Hypothalamus (tissue), 51 donors: Measurements from ENCODE around the gene NR2C2.
"Not testable (repeated sequence)": the region's sequence is repeated elsewhere in the genome, so short reads cannot be mapped to it uniquely, and the experiment has no call there.

Experiments used
- DNase-seq, 51 donors: peaks; one replicate each; lab custom pipeline; 2025; lab: John Stamatoyannopoulos, UW

Gene NR2C2

DNA sequence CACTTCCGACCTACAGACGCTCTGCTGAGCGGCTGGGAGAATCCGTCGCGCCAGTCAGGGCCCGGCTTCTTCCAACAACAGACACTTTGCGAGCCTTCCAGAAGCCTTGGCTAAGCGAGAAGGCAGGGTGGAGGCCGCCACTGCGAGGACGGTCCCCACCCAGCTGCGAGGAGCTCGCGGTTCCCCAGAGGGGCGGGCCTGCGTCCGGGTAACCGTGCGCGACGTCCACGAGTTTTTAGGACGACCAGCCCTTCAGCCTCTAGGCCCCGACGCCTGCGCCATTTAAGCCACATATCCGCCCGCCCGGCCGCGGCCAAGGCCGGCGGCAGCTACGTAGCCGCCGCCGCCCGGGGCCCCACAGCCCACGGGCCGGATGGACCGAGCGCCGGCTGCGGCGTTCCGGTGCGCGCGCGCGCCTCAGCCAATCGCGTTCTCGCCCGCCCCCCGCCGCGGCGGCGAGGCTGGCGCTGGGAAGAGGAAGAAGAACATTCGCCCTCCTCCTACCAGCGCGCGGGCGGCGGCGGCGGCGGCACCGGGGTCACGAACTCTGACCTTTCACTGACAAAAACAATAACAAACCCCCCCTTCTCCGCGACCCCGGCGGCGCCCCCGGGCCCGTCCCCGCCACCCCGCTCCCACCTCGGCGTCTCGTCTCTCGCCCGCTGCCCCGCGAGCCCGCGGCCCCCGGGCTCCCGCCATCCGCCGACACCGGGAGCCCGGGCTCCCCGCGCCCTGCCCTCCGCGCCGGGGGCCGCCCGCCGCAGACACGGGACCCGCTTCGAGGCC is at the start of gene NR2C2:
NR2C2 (plus strand) TSS at position 484 of the 786 bp plus-strand sequence. CDS start 56,332 bp downstream, outside the sequence.
- peak in 50 of 51 donors; percentile 21 to 88 (median 73) for DNase-seq

DNA sequence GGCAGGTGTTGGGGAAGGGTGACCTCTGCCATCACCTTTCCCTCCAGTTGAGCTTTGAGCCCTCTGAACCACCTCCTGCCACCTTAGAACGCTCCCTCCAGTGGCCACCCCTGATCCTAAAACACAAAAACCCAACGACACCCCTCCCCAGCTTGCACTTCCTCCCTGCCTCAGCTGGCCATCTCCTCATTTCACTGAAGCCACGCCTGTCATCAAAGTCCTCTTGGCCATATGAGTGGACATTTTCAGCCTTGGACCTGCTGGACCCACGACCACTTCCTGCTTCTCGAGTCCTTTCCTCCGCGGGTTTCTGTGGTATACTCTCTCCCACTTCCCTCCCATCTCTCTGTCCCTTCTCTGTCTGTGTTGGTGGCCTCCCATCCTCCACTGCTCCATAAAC is 48.5 kb upstream of the NR2C2 start:
- DNase-seq: no peak

DNA sequence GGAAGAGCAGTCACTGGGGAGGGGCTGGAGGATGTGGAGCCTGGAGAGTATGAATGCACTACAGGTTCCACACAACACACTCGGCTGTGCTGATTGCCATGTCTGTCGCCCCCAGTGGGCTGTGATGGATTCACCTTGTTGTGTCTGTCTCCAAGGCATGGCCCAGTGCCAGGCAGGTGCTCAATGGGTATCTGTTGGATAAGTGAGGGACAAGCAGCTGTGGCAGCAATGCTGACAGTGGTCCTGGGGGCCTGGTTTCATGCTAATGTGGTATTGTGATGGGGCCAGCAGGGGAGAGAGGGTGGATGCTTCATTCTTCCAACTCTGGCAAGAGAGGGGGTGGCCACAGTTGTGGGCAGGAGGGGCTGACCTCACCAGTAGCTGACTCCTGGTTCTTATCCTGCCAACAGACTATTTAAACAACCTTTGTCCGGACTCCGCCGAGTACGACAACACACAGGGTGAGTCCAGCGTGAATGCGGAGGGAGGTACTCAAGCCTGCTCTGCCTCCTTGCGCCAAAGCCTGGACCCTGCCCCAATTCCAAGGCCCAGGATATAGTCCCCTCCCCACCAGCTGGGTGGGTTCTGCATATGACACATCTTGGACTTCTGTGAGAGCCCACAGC is 47.3 kb upstream of the NR2C2 start:
- DNase-seq: no peak

DNA sequence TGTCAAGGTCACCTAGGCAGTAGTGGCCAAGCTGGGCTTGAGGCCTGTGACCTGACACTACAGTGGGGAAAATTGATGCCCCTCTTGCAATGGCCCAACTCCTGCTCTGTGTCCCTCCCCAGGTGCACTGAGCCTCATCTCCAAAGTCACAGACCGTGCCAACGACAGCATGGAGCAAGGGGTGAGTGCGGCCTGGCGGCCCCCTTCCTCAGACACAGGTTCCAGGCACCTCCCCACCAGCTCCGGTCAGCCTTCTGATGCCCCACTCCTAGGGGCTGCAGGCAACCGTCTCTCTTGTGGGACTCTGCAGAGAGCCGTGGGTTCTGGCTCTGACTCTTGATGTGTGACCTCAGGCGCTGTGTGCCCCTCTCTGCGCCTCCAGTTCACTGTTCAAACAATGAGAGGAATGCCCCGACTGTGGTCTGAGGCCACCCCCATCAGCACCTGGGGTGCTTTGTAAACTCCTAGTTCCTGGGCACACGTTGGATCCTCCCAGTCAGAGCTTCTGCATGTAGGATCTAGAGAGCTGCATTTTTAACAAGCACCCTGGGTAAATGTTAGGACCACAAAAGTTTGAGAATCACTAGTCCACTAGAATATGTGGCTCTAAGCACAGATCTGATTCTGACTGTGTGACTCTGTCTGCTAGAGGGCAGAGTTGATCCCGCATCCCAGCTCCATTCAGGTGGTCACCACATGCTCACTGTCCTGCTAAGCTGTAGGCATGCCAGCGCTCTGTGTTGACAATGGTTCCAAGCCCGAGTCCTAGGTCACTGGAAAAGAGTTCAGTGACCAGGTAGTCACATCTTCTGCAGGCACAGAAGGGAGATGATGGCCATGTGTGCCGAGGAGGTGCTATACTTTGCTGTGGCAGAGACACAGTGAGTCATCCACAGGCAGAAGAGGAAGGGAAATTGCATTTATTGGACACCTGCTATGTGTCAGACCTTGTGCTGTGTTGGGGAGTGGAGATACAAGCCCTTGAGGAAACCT is 46.2 kb upstream of the NR2C2 start:
- DNase-seq: no peak

DNA sequence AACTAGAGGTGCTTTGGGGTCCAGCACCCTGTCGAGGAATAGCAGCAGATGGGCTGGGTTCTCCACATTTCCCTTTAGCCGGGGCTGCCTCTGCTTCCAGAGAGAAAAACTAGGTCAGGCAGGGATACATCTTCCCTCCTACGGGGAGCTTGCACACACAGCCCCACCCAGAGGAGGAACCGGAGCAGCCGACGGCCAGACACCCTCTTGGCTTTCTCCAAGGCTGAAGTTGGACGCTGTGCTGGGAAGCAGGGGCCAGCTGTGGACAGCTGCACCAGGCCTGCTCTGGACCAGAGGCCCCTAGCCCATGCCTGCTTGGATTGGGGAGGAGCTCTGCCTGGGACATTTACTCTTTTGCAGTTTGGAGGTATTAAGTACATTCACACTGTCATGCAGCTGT is 44.7 kb upstream of the NR2C2 start:
- DNase-seq: no peak

DNA sequence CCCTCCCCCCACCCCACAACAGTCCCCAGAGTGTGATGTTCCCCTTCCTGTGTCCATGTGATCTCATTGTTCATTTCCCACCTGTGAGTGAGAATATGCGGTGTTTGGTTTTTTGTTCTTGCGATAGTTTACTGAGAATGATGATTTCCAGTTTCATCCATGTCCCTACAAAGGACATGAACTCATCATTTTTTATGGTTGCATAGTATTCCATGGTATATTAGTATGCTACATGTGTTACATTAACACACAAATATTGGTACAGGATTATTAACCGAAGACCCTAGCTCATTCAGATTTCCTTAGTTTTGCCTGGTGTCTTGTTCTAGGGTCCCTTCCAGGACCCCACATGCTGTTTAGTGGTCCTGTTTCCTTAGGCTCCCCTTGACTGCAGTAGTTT is 43.9 kb upstream of the NR2C2 start:
- not testable (repeated sequence) for DNase-seq

DNA sequence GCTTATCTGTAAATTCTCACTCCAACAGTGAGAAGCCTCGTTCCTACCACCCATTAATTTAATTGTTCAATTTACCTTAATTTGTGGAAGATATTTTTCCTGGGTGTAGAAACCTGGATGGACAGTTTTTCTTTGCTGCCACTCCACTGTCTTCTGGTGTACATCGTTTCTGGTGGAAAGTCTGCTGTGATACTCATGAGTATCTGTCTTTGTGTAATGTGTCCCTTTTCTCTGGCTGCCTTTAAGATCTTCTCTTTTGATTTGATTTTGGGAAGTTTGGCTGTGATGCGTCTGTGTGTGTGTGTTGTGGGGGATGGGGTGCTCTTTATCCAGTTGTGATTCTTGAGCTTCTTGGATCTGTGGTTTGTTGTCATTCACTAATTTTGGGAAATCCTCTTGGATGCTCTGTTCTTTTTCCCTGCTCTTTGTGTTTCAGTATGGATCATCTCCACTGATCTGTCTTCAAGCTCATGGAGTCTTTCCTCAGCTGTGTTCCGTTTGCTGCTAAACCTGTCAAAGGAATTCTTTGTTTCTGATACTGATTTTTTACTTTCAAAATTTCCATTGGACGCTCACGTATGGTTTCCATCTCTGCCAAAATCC is 42.2 kb upstream of the NR2C2 start:
- no peak for DNase-seq

DNA sequence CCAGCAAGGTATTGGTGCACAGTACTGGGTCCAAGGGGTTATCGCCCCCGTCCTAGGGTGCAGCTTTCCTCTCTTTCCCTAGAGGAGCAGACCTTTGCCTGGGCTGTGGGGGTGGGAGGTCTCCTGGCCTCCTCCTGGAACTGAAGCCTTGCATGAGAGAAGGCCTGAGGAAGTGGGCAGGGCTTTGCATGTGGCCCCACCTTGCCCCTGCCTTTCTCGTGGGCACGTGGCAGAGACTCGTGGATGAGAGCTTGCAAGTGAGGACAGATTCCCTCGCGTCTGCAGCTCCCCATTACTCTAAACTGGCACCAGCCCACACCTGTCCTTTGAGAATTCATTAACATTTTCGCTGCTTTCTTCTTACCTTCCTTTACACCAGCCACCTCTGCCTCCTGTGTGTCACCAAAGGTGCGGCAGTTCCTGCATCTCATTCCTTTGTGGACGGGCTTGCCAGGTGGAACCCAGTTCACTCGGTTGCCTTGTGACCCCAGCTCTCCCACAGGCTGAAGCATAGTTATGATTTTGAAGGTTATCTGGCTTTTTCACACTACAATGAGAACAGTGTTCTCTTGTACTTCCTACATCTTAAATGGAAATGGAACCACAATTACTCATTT is 40.9 kb upstream of the NR2C2 start:
- DNase-seq: no peak

DNA sequence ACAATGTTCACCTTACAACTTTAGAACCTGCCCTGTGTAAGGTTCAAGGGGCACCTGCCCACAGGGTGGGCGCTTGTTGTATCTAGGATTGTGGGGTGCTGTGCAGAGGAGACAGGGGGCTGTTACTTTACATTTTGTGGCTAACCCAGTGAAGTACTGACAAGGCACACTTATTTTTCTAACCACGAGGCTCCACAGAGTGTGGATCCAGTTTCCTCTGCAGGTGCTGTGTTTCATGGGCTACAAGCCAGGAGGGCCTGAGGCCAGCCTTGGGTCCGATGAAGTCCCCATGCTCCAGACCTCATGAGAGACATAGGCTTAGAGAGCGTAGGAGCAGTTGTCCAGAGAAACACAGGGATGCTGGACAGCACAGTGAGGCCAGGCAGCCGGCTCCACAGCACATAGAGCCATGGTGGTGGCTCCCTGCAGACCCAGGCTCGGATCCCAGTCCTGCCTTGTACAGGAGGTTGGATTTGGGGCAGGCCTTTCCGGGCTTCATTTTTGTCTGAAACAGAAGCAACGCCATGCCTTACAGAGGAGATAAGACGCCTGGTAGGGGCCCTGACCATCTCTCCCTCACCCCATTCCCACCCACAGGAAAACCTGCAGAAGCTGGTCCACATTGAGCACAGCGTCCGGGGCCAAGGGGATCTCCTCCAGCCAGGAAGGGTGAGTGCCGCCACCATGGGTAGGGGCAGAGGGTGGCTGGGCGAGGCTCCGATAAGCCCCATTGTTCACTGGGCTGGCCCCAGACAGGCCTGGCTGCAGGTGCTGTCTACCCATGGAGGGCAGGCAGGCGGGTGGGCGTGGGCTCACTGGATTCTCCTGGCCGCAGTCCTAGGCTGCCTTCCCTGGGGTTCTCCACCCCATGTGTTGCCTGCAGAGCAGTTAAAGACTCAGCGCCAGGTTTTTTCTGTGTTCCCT is 40.1 kb upstream of the NR2C2 start:
- no peak for DNase-seq

DNA sequence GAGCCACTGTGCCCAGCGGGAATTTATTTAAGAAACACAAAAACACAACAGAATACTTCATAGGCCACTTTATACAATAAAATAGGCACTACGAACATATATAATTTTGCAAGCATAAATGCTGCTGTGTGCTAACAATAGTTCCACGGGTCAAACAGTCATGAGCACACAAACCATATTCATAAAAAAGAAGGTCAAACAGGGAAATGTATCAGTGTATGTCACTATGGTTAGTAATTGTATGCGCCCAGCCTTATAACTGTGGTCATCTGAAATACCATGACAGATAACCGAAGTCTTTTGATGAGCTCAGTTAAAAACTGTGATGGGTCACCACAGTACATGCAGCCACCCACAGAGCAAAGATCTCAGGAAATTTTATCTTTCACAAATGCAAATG is 38.1 kb upstream of the NR2C2 start:
- no peak for DNase-seq

DNA sequence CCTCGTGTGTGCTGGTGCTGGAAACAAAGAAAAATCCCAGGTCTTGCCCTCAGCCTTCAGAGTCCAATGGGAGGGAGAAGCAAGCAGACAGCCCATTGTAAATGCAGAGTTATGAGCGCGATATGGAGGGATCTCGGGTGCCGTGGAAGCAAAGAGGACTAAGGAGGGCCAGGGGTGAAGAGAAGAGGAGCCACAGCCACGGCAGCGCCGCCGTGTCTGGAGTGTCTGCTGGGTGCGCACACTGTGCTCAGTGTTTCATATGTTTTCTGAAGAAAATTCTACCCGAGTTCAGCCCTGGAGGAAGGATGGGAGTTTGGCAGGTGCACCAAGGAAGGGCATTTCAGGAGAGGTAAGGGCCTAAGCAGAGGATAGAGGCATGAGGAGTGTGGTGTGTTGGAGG is 35.7 kb upstream of the NR2C2 start:
- no peak for DNase-seq

DNA sequence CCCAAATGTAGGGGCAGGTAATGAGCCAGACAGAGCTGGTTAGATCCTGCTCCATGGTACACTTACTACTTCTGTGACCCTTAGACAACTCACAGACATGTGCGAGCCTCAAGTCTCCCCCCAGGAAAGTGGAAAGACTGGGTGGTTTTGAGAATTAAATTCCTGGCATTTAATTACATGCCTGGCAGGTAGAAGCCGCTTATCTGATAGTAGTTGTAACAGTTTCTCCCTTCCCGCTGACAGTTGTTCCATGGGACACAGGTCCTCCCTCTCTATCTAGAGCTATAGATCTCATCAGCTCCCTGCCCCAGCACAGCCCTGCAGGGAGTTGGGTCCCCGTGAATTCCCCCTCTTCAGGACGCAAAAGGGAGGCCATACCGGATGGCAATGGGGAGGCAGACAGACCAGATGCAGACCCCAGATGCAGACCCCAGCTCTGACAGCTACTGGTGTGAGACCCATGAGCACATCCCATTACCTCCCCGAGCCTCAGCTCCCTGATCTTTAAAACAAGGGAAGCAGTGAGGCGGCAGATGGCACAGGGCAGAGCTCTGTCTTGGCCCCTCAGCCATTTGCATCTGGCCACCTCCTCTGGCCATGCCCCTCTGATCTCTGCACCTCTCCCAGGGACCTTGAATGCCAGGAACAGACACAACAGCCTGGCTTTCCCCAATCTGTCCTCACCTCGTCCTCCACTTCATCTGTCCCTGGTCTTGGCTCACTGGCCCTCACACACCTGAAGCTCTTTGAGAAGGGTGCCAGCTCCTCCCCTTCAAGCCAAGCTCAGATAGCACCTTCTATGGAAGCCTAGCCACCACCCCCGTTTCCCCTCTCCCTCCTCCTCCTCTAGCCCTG is 34.1 kb upstream of the NR2C2 start:
- no peak for DNase-seq

DNA sequence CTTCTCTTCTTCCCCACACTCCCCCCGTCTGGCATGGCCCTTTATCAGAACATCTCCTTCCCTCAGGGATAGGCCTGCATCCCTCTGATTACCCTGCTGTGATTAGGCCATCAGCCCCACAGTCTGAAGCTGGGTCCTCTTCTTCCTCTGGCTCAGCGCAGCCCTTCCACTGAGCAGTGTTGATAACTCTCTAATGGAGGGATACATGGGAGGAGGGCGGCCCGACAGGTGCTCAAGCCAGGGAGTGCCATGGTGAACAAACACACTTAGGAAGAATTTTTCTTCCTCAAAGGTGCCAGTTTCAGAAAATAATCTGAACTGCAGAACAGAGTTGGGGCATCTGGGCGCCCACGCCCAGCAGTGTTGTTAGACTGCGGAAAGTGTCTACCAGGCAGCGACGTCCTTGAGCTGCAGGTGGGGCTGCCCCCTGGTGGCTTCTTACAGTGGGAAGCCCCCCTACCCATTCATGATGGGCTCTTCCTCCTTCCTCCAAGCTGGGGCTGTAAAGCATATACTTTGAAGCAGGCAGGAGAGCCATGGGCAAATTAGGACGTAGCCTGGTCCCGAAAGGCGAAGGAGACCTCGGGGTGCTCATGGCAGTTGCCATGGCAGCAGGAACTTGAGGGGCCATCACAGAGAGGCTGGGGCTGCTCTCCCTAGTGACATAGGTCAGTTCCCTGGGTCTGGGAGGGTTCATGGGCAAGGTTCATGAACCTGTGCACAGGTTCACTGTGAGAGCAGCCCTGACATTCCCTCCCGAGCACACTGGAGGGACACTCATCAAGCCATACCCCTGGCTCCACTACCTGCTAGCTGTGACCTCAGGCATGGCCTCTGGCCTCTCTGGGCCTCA is 33.2 kb upstream of the NR2C2 start:
- DNase-seq: no peak

DNA sequence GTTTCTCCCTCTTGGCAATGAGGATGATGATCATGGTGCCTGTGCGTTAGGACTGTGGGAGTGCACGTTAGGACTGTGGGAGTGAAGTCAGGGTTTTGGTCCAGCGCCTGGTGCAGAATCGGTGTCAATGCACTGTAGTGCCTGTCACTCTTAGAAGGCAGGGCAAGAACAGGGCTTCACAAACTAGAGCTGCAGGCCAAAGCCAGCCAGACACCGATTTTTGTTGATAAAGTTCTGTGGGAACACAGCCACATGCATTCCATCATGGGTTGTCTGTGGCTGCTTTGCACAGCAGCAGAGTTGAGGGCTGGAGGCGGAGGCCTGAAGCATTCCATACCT is 32.6 kb upstream of the NR2C2 start:
- no peak for DNase-seq

DNA sequence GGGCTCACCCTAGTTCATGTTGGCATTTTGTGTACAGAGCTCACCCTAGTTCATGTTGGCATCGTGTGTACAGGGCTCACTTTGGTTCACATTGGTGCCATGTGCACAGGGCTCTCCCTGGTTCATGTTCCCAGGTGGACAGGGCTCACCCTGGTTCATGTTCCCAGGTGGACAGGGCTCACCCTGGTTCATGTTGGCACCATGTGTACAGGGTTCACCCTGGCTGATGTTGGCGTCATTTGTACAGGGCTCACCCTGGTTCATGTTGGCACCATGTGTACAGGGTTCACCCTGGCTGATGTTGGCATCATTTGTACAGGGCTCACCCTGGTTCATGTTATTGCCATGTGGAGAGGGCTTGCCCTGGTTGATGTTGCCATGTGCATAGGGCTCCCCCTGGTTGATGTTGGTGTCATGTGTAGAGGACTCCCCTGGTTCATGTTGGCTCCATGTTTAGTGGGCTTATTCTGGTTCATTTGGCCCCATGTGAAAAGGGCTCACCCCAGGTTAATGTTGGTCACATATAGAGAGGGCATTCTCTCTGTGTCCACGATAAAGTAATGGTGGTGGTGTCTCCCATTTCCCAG is 31.7 kb upstream of the NR2C2 start:
- no peak for DNase-seq

DNA sequence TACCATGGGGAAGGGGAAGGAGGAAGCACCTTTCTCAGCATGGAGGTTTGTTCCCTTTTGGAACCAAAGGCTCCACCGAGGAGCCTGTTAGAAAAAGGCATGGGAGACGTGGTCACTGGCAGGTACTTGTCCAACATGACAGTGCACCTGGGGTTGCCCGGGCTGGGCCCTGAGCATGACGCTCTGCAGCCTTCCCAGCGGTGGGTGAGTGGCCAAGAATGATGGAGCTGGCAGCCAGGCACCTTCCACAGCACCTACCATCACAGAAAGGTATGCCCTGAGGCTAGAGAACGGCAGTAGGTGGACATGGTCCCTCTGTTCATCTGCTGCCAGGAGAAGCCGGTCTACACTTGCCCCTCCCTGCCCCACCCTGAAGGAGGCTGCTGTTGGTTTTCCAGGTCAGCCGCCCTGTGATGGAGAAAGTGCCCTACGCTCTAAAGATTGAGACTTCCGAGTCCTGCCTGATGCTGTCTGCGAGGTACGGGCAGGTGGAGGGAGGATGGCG is 29.0 kb upstream of the NR2C2 start:
- no peak for DNase-seq

DNA sequence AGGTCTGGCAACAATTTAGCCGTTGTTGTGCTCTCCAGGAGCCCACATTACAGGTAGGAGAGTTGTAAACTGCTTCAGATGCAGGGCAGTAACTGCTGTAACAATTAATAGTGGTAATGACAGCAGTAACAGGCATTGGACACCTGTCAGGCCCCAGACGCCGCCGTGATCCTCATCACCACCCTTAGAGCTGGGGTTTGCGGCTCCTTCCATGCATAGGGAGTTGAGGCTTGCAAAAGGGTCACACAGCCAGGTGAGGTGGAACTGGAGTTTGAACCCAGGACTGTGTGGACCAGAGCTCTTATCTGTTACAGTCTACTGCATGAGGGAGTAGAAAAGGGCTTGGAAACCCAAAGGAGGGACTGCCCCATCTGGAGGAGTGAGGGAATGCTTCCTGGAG is 26.8 kb upstream of the NR2C2 start:
- DNase-seq: no peak
